Measurements from ENCODE around the gene WIPF2.

GRCh38 chr17:40331743-40332641 is 112.9 kb downstream of the WIPF2 start:
- TF ChIP-seq CTCF (conservative IDR thresholded peaks at IDR 0.05) (no peak), ZFX (IDR thresholded peaks at IDR 0.05) (peak; percentile 69; the same call in 1 of the 2 replicates)

Data from C4-2B (cell line).